Stomach (tissue), 9 donors: ENCODE data around the gene AP3B1. TPM values are rescaled to one million over a fixed set of nuclear protein-coding genes. Genes with fewer than 3 reads are reported as not detected.

Experiments
- DNase-seq, 2 donors: peaks; one replicate each; pipeline versions ENCODE4 v3.0.0 to v3.0.0-alpha.2; 2013 to 2019
- H3K27ac ChIP-seq, 5 donors: fragments of 200-600 bp in 4 of 5; sonication (generic) in 4 of 5; one replicate each; pipeline ENCODE4 v1.5.1; 2013 to 2019; ENCODE audit warnings: mild to moderate bottlenecking in 1 of 5, moderate library complexity in 1 of 5
- H3K27me3 ChIP-seq, 3 donors: fragments of 200-600 bp; sonication (generic); one replicate each; pipeline ENCODE4 v1.5.1; 2017 to 2019; ENCODE audit warnings: mixed run types in 1 of 3
- H3K36me3 ChIP-seq, 4 donors: fragments of 200-600 bp; sonication (generic); 1 replicate in 3 of 4; 2 replicates in 1 of 4; pipeline ENCODE4 v1.5.1; 2016 to 2019
- H3K4me1 ChIP-seq, 4 donors: fragments of 200-600 bp; sonication (generic); one replicate each; pipeline ENCODE4 v1.5.1; 2016 to 2019
- H3K4me3 ChIP-seq, 4 donors: fragments of 200-600 bp; sonication (generic) in 3 of 4; one replicate each; pipeline ENCODE4 v1.5.1; 2016 to 2019; ENCODE audit warnings: mild to moderate bottlenecking in 1 of 4
- H3K9me3 ChIP-seq, 4 donors: fragments of 200-600 bp; sonication (generic); one replicate each; pipeline ENCODE4 v1.5.1; 2016 to 2019
- CTCF ChIP-seq, 7 experiments: fragments of 450-650 bp in 4 of 7; fragments of 200-600 bp in 3 of 7; sonication (generic) in 3 of 7; IDR thresholded peaks; one replicate each; pipeline ENCODE4 v1.5.1; 2016 to 2019; ENCODE audit warnings: antibody characterized with exemption in 7 of 7, control low read depth in 2 of 7, mild to moderate bottlenecking in 1 of 7
- EP300 ChIP-seq: sonication (generic); formaldehyde crosslinking; IDR thresholded peaks from one replicate; pipeline ENCODE4 v1.6.1; 2017; ENCODE audit warnings: antibody characterized with exemption
- POLR2A ChIP-seq, 4 donors: fragments of 450-650 bp; IDR thresholded peaks; one replicate each; pipeline ENCODE4 v1.6.1; 2016; ENCODE audit warnings: antibody characterized with exemption in 4 of 4, control low read depth in 2 of 4, mild to moderate bottlenecking in 1 of 4, moderate library complexity in 1 of 4
- POLR2AphosphoS5 ChIP-seq, 3 donors: sonication (generic); formaldehyde crosslinking; IDR thresholded peaks; one replicate each; pipeline ENCODE4 v1.6.1; 2016; ENCODE audit warnings: antibody characterized with exemption in 3 of 3
- WGBS, 5 donors: extraction: QIAGEN DNeasy Blood & Tissue Kit in 3 of 5; methylation state at CpG; one replicate each; pipeline versions ENCODE4 v1.1.5 to v1.1.7; 2013 to 2018; 5-methylcytosine and 5-hydroxymethylcytosine counted together
- intact Hi-C: fragments of 100-400 bp; cut with DNase I; formaldehyde crosslinking; loops from one replicate; pipeline ENCODE4 v1.15.1; 2023; ENCODE audit warnings: low total_unique reads
- polyA plus RNA-seq, 3 donors: library from polyadenylated mRNA; stranded (reverse); fragments of 200-250 nt; gene quantifications; one replicate each; pipeline ENCODE4 v1.2.3, GENCODE V29; 2013
- total RNA-seq, 5 donors: library from RNA; depleted of rRNA; stranded (reverse); fragments of >200 nt; gene quantifications; one replicate each; pipeline versions ENCODE4 v1.1.0 to v1.2.3, GENCODE V29; 2014 to 2016
- donor health status: healthy with polysubstance abuse.
- donor health status: Bipolar disorder and iron deficiency.
- donor health status: healthy.

AP3B1 gene
- total and polyA plus RNA-seq, 8 donors = 15.2 to 81.0 (median 23.5) TPM

GRCh38 chr5:78102500-78102899, 192.0 kb downstream of the AP3B1 start:
- H3K27ac ChIP-seq = no peak overlapping the region
- H3K4me1 ChIP-seq = no peaks in the 10 kb centered on the region
- peaks cover 7 to 47% (median 41%) of the 10 kb centered on the region in 4 donors for H3K36me3 ChIP-seq
- H3K27me3 ChIP-seq = no peaks in the 10 kb centered on the region
- TF ChIP-seq EP300 (no peak), POLR2AphosphoS5 (IDR thresholded peaks at IDR 0.05) (no peak), CTCF (IDR thresholded peaks at IDR 0.05) (no peak), POLR2A (IDR thresholded peaks at IDR 0.05) (no peak)
- DNase-seq = no peak
- H3K9me3 ChIP-seq = no peaks in the 10 kb centered on the region
- H3K4me3 ChIP-seq = no peak overlapping the region
- intact Hi-C loops = no loop called here

- H3K4me1 ChIP-seq = no peaks in the 10 kb centered on the region
- H3K36me3 ChIP-seq = peaks cover 7 to 57% (median 24%) of the 10 kb centered on the region in 4 donors
- no peaks in the 10 kb centered on the region for H3K9me3 ChIP-seq
- H3K27me3 ChIP-seq = no peaks in the 10 kb centered on the region
- TF ChIP-seq EP300 (no peak), POLR2A (IDR thresholded peaks at IDR 0.05) (no peak), POLR2AphosphoS5 (IDR thresholded peaks at IDR 0.05) (no peak), CTCF (IDR thresholded peaks at IDR 0.05) (no peak)
- intact Hi-C loops = no loop called here
- no peak for DNase-seq
- no peak overlapping the region for H3K27ac ChIP-seq
- no peak overlapping the region for H3K4me3 ChIP-seq
Measured at GRCh38 chr5:78095125-78095524, 199.4 kb downstream of the AP3B1 start.

- Histone ChIP-seq H3K9me3 (no peaks in the 10 kb centered on the region), H3K27ac (no peak overlapping the region), H3K4me1 (no peaks in the 10 kb centered on the region), H3K4me3 (no peak overlapping the region), H3K36me3 (peaks cover 0 to 55% (median 39%) of the 10 kb centered on the region in 4 donors), H3K27me3 (no peaks in the 10 kb centered on the region)
- intact Hi-C loops = no loop called here
- no peak for TF ChIP-seq POLR2A (IDR thresholded peaks at IDR 0.05)
- TF ChIP-seq CTCF (IDR thresholded peaks at IDR 0.05) = no peak
- no peak for TF ChIP-seq EP300
- TF ChIP-seq POLR2AphosphoS5 (IDR thresholded peaks at IDR 0.05) = no peak
- WGBS, 5 donors = 94 to 100% (median 100%) methylated on average over 1 of the region's 1 CpG
- DNase-seq = no peak
Measured at GRCh38 chr5:78090002-78090401, 204.5 kb downstream of the AP3B1 start.

GRCh38 chr5:78078858-78079257, 215.6 kb downstream of the AP3B1 start:
- no peak for TF ChIP-seq EP300
- no peak for TF ChIP-seq POLR2A (IDR thresholded peaks at IDR 0.05)
- intact Hi-C loops = no loop called here
- Histone ChIP-seq H3K4me1 (no peaks in the 10 kb centered on the region), H3K36me3 (no peaks in the 10 kb centered on the region), H3K4me3 (no peak overlapping the region), H3K9me3 (no peaks in the 10 kb centered on the region), H3K27me3 (no peaks in the 10 kb centered on the region), H3K27ac (no peak overlapping the region)
- DNase-seq = no peak

GRCh38 chr5:78077369-78078068, 217.0 kb downstream of the AP3B1 start:
- intact Hi-C loops = no loop called here

More at GRCh38 chr5:78077369-78078068, 217.0 kb downstream of the AP3B1 start:
- Histone ChIP-seq H3K27ac (no peak overlapping the region), H3K4me3 (no peak overlapping the region), H3K4me1 (no peaks in the 10 kb centered on the region), H3K36me3 (no peaks in the 10 kb centered on the region), H3K9me3 (no peaks in the 10 kb centered on the region), H3K27me3 (no peaks in the 10 kb centered on the region)
- 95 to 98% (median 97%) methylated on average over 4 of the region's 4 CpGs for WGBS, 5 donors
- no peak for DNase-seq
- TF ChIP-seq EP300 = no peak
- TF ChIP-seq CTCF (IDR thresholded peaks at IDR 0.05) = no peak
- no peak for TF ChIP-seq POLR2AphosphoS5 (IDR thresholded peaks at IDR 0.05)
- no peak for TF ChIP-seq POLR2A (IDR thresholded peaks at IDR 0.05)
